ENCODE data around the gene NCKAP1. TPM values are rescaled to one million over a fixed set of nuclear protein-coding genes. Genes with fewer than 3 reads are reported as not detected.

Gene NCKAP1
- total and polyA plus RNA-seq, 4 donors: 36.4 to 194 (median 73.1) TPM

DNA sequence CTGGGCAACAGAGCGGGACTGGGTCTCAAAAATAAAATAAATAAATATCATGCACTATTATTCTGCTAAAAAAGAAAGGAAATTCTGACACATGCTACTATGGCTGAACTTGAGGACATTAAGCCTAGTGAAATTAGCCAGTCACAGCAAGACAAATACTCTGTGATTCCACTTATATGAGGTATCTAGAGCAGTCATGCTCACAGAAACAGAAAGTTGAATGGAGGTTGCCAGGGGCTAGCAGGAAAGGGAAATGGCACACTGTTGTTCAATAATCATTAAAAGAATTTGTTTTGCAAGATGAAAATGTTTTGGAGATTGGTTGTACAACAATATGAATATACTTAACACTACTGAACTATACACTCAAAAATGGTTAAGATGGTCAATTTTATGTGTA lies 60.8 kb downstream of the NCKAP1 start:
- ATAC-seq (ENCODE audit: insufficient read depth, low FRiP score) (no peak), DNase-seq (no peak)
- 100% methylated on average over 1 of the region's 1 CpG for WGBS, 2 donors
- H3K27me3 ChIP-seq (ENCODE audit: control insufficient read depth in 3 of 3, insufficient read depth in 3 of 3, low read length in 2 of 3): no peaks in the 10 kb centered on the region
- H3K4me1 ChIP-seq (ENCODE audit: control insufficient read depth in 5 of 5, insufficient read depth in 5 of 5, low read length in 5 of 5): peaks cover 0 to 3% (median 0%) of the 10 kb centered on the region in 5 donors
- no peaks in the 10 kb centered on the region for H3K9me3 ChIP-seq (ENCODE audit: control insufficient read depth in 4 of 4, insufficient read depth in 3 of 4, low read length in 3 of 4)
- H3K4me3 ChIP-seq: no peak overlapping the region
- TF ChIP-seq CTCF (IDR thresholded peaks at IDR 0.05; ENCODE audit: control extremely low read depth, extremely low read depth): no peak
- H3K9ac ChIP-seq (ENCODE audit: insufficient read depth in 1 of 2, low read length in 2 of 2): no peak overlapping the region
- H3K36me3 ChIP-seq (ENCODE audit: control insufficient read depth in 4 of 4, insufficient read depth in 4 of 4, low read length in 4 of 4): peaks cover 3 to 23% (median 9%) of the 10 kb centered on the region in 4 donors
- no peak overlapping the region for H3K27ac ChIP-seq (ENCODE audit: low read depth in 1 of 2, low read length in 1 of 2)

DNA sequence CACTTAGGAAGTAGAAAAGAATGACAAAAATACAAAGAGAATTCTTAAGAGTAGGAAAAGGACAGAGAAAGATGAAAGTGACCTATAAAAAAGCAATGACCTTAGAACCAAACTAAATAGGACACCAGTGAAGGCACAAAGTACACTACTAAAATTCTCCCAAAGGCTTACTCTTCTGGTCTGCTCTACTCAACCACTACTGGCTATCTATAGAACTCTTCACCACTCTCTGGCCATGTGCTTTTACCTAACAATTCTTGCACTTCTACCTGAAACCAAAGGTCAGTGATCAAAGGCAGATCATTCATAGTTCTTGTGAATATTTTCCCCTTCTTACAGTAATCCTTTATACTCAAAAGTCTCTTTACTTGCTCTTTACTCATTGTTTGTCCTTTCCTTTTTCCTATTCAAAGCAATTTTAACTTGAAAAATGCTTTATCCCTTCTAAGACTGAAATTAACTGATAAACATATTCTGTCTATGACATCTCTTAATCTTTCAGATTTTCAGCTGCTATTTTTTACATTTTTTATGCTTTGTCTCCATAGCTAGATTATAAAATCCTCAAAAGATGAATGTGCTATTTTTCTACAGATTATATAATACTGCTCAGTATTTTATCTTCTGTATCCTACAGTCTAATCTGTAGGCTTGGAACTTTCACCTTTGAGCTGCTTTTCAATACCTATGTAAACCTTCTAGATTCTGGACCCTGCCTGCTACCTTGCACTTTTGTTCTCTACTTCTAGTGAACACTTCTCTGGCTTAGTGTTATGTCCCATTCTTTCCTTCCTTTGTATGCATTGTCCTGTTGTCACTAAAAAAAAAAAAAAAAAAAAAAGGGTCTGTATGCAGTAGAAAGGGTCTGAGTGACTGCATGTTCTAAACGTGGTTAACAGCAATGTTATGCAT lies 64.6 kb downstream of the NCKAP1 start:
- peaks cover 0 to 3% (median 0%) of the 10 kb centered on the region in 5 donors for H3K4me1 ChIP-seq (ENCODE audit: control insufficient read depth in 5 of 5, insufficient read depth in 5 of 5, low read length in 5 of 5)
- ATAC-seq (ENCODE audit: insufficient read depth, low FRiP score) (no peak), DNase-seq (no peak)
- no peak for TF ChIP-seq CTCF (IDR thresholded peaks at IDR 0.05; ENCODE audit: control extremely low read depth, extremely low read depth)
- H3K9me3 ChIP-seq (ENCODE audit: control insufficient read depth in 4 of 4, insufficient read depth in 3 of 4, low read length in 3 of 4): no peaks in the 10 kb centered on the region
- no peak overlapping the region for H3K27ac ChIP-seq (ENCODE audit: low read depth in 1 of 2, low read length in 1 of 2)
- peaks cover 1 to 12% (median 11%) of the 10 kb centered on the region in 4 donors for H3K36me3 ChIP-seq (ENCODE audit: control insufficient read depth in 4 of 4, insufficient read depth in 4 of 4, low read length in 4 of 4)
- H3K9ac ChIP-seq (ENCODE audit: insufficient read depth in 1 of 2, low read length in 2 of 2): no peak overlapping the region
- WGBS, 2 donors: 60 to 73% methylated on average over 1 of the region's 1 CpG
- H3K4me3 ChIP-seq: no peak overlapping the region
- no peaks in the 10 kb centered on the region for H3K27me3 ChIP-seq (ENCODE audit: control insufficient read depth in 3 of 3, insufficient read depth in 3 of 3, low read length in 2 of 3)

GRCh38 chr2:182972548-182972942 lies 65.7 kb downstream of the NCKAP1 start:
- TF ChIP-seq CTCF (IDR thresholded peaks at IDR 0.05; ENCODE audit: control extremely low read depth, extremely low read depth): no peak
- H3K27ac ChIP-seq (ENCODE audit: low read depth in 1 of 2, low read length in 1 of 2): no peak overlapping the region
- no peak overlapping the region for H3K9ac ChIP-seq (ENCODE audit: insufficient read depth in 1 of 2, low read length in 2 of 2)
- 96 to 97% methylated on average over 3 of the region's 3 CpGs for WGBS, 2 donors
- peaks cover 0 to 7% (median 0%) of the 10 kb centered on the region in 5 donors for H3K4me1 ChIP-seq (ENCODE audit: control insufficient read depth in 5 of 5, insufficient read depth in 5 of 5, low read length in 5 of 5)
- ATAC-seq (ENCODE audit: insufficient read depth, low FRiP score): no peak
- peaks cover 1 to 14% (median 11%) of the 10 kb centered on the region in 4 donors for H3K36me3 ChIP-seq (ENCODE audit: control insufficient read depth in 4 of 4, insufficient read depth in 4 of 4, low read length in 4 of 4)
- no peak overlapping the region for H3K4me3 ChIP-seq
- no peaks in the 10 kb centered on the region for H3K9me3 ChIP-seq (ENCODE audit: control insufficient read depth in 4 of 4, insufficient read depth in 3 of 4, low read length in 3 of 4)
- no peak for DNase-seq
- H3K27me3 ChIP-seq (ENCODE audit: control insufficient read depth in 3 of 3, insufficient read depth in 3 of 3, low read length in 2 of 3): no peaks in the 10 kb centered on the region

All from lung (tissue), 12 donors.